Measurements from ENCODE around the gene SLC6A12.
"Not testable (repeated sequence)": the region's sequence is repeated elsewhere in the genome, so short reads cannot be mapped to it uniquely, and the experiment has no call there.

Gene SLC6A12

GRCh38 chr12:235967-236366 lies 22.0 kb upstream of the SLC6A12 start:
- H3K27ac ChIP-seq (ENCODE audit: low read length); H3K36me3 ChIP-seq (ENCODE audit: control insufficient read depth, insufficient read depth, low read length); H3K4me3 ChIP-seq (ENCODE audit: low read length); H3K9me3 ChIP-seq (ENCODE audit: control insufficient read depth, insufficient read depth, low read length); H3K4me1 ChIP-seq (ENCODE audit: control insufficient read depth, insufficient read depth, low read length); H3K27me3 ChIP-seq (ENCODE audit: control insufficient read depth, insufficient read depth, low read length); DNase-seq (ENCODE audit: low read depth, low spot score): not testable (repeated sequence)
- no CpG with 5 or more reads among the region's 4 CpGs for WGBS (ENCODE audit: insufficient coverage, insufficient read length)

- Histone ChIP-seq H3K4me3 (ENCODE audit: low read length) (no peak overlapping the region), H3K4me1 (ENCODE audit: control insufficient read depth, insufficient read depth, low read length) (0 out of 2 replicates have a peak, but pooled peaks cover 2% of the 10 kb centered on the region)
Measured at GRCh38 chr12:234891-235415, 21.0 kb upstream of the SLC6A12 start.

GRCh38 chr12:234019-234418 lies 20.1 kb upstream of the SLC6A12 start:
- Histone ChIP-seq H3K27ac (ENCODE audit: low read length) (no peak overlapping the region), H3K4me1 (ENCODE audit: control insufficient read depth, insufficient read depth, low read length) (0 out of 2 replicates have a peak, but pooled peaks cover 2% of the 10 kb centered on the region), H3K4me3 (ENCODE audit: low read length) (no peak overlapping the region), H3K27me3 (ENCODE audit: control insufficient read depth, insufficient read depth, low read length) (no peaks in the 10 kb centered on the region), H3K36me3 (ENCODE audit: control insufficient read depth, insufficient read depth, low read length) (no peaks in the 10 kb centered on the region), H3K9me3 (ENCODE audit: control insufficient read depth, insufficient read depth, low read length) (no peaks in the 10 kb centered on the region; the same call in 1 of the 2 replicates)
- no peak for DNase-seq (ENCODE audit: low read depth, low spot score)
- no CpG with 5 or more reads among the region's 7 CpGs for WGBS (ENCODE audit: insufficient coverage, insufficient read length)

More at GRCh38 chr12:234891-235415, 21.0 kb upstream of the SLC6A12 start:
- Histone ChIP-seq H3K27ac (ENCODE audit: low read length) (no peak overlapping the region), H3K9me3 (ENCODE audit: control insufficient read depth, insufficient read depth, low read length) (no peaks in the 10 kb centered on the region; the same call in 1 of the 2 replicates), H3K27me3 (ENCODE audit: control insufficient read depth, insufficient read depth, low read length) (no peaks in the 10 kb centered on the region), H3K36me3 (ENCODE audit: control insufficient read depth, insufficient read depth, low read length) (no peaks in the 10 kb centered on the region)
- WGBS (ENCODE audit: insufficient coverage, insufficient read length) = no CpG with 5 or more reads among the region's 10 CpGs
- DNase-seq (ENCODE audit: low read depth, low spot score) = no peak

- no peak for DNase-seq (ENCODE audit: low read depth, low spot score)
- no peaks in the 10 kb centered on the region for H3K27me3 ChIP-seq (ENCODE audit: control insufficient read depth, insufficient read depth, low read length)
- WGBS (ENCODE audit: insufficient coverage, insufficient read length) = no CpG with 5 or more reads among the region's 3 CpGs
- no peak overlapping the region for H3K4me3 ChIP-seq (ENCODE audit: low read length)
- no peak overlapping the region for H3K27ac ChIP-seq (ENCODE audit: low read length)
- H3K9me3 ChIP-seq (ENCODE audit: control insufficient read depth, insufficient read depth, low read length) = no peaks in the 10 kb centered on the region; the same call in 1 of the 2 replicates
- no peaks in the 10 kb centered on the region for H3K36me3 ChIP-seq (ENCODE audit: control insufficient read depth, insufficient read depth, low read length)
- 0 out of 2 replicates have a peak, but pooled peaks cover 2% of the 10 kb centered on the region for H3K4me1 ChIP-seq (ENCODE audit: control insufficient read depth, insufficient read depth, low read length)
Measured at GRCh38 chr12:233615-233968, 19.6 kb upstream of the SLC6A12 start.

GRCh38 chr12:232731-233614 lies 19.0 kb upstream of the SLC6A12 start:
- Histone ChIP-seq H3K27ac (ENCODE audit: low read length) (no peak overlapping the region), H3K4me1 (ENCODE audit: control insufficient read depth, insufficient read depth, low read length) (0 out of 2 replicates have a peak, but pooled peaks cover 2% of the 10 kb centered on the region), H3K36me3 (ENCODE audit: control insufficient read depth, insufficient read depth, low read length) (no peaks in the 10 kb centered on the region), H3K9me3 (ENCODE audit: control insufficient read depth, insufficient read depth, low read length) (no peaks in the 10 kb centered on the region; the same call in 1 of the 2 replicates), H3K27me3 (ENCODE audit: control insufficient read depth, insufficient read depth, low read length) (no peaks in the 10 kb centered on the region), H3K4me3 (ENCODE audit: low read length) (no peak overlapping the region)
- DNase-seq (ENCODE audit: low read depth, low spot score) = no peak
- WGBS (ENCODE audit: insufficient coverage, insufficient read length) = no CpG with 5 or more reads among the region's 19 CpGs

DNA sequence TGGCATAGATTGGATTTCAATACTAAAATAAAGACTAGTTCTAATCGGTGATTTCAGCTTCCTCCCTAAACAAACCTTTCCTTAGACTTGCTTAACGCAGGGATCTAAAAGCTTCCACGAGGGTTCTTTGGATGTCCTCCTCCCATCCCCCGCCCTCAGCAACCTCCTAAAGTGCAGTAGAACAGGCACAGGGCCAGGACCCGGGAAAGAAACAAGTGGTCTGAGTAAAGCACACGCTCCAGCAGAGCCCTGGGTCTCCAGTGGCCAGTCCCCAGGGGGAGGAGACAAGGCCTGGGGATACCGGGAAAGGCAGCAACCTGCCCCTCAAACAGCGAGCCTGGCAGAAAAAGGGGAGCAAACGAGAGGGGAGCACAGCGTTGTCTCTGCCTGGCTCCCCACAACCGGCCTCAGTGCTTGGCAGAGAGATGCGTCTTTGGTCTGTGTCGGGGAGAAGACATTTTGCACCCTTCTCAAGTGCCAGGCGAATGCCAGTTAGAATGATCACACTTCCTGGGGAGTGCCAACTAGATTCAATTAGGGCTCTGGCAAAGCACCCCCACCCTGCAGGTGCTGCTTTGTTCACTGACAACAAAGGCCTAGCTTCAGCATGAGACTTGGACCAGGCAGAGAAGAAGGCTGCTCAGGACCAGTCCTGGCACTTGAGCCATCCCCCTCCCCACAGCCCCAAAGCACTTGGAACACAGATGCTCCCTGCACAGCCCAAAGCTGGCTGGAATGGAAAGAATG lies 17.1 kb upstream of the SLC6A12 start:
- Histone ChIP-seq H3K4me1 (ENCODE audit: control insufficient read depth, insufficient read depth, low read length) (0 out of 2 replicates have a peak, but pooled peaks cover 2% of the 10 kb centered on the region), H3K27ac (ENCODE audit: low read length) (no peak overlapping the region), H3K9me3 (ENCODE audit: control insufficient read depth, insufficient read depth, low read length) (no peaks in the 10 kb centered on the region), H3K27me3 (ENCODE audit: control insufficient read depth, insufficient read depth, low read length) (no peaks in the 10 kb centered on the region), H3K36me3 (ENCODE audit: control insufficient read depth, insufficient read depth, low read length) (no peaks in the 10 kb centered on the region), H3K4me3 (ENCODE audit: low read length) (no peak overlapping the region)
- no peak for DNase-seq (ENCODE audit: low read depth, low spot score)
- WGBS (ENCODE audit: insufficient coverage, insufficient read length) = no CpG with 5 or more reads among the region's 14 CpGs

- Histone ChIP-seq H3K27me3 (ENCODE audit: control insufficient read depth, insufficient read depth, low read length) (no peaks in the 10 kb centered on the region), H3K4me3 (ENCODE audit: low read length) (no peak overlapping the region), H3K36me3 (ENCODE audit: control insufficient read depth, insufficient read depth, low read length) (no peaks in the 10 kb centered on the region), H3K9me3 (ENCODE audit: control insufficient read depth, insufficient read depth, low read length) (no peaks in the 10 kb centered on the region), H3K27ac (ENCODE audit: low read length) (no peak overlapping the region), H3K4me1 (ENCODE audit: control insufficient read depth, insufficient read depth, low read length) (0 out of 2 replicates have a peak, but pooled peaks cover 2% of the 10 kb centered on the region)
- DNase-seq (ENCODE audit: low read depth, low spot score) = no peak
- WGBS (ENCODE audit: insufficient coverage, insufficient read length) = no CpG with 5 or more reads among the region's 26 CpGs
Measured at GRCh38 chr12:229441-230191, 15.7 kb upstream of the SLC6A12 start.

GRCh38 chr12:228846-229200 lies 14.9 kb upstream of the SLC6A12 start:
- no CpG with 5 or more reads among the region's 3 CpGs for WGBS (ENCODE audit: insufficient coverage, insufficient read length)
- H3K4me3 ChIP-seq (ENCODE audit: low read length) = no peak overlapping the region
- no peaks in the 10 kb centered on the region for H3K36me3 ChIP-seq (ENCODE audit: control insufficient read depth, insufficient read depth, low read length)
- H3K4me1 ChIP-seq (ENCODE audit: control insufficient read depth, insufficient read depth, low read length) = 0 out of 2 replicates have a peak, but pooled peaks cover 2% of the 10 kb centered on the region
- DNase-seq (ENCODE audit: low read depth, low spot score) = no peak
- H3K27ac ChIP-seq (ENCODE audit: low read length) = no peak overlapping the region
- no peaks in the 10 kb centered on the region for H3K9me3 ChIP-seq (ENCODE audit: control insufficient read depth, insufficient read depth, low read length)
- H3K27me3 ChIP-seq (ENCODE audit: control insufficient read depth, insufficient read depth, low read length) = no peaks in the 10 kb centered on the region

GRCh38 chr12:227923-228845 lies 14.2 kb upstream of the SLC6A12 start:
- DNase-seq (ENCODE audit: low read depth, low spot score) = no peak
- Histone ChIP-seq H3K27ac (ENCODE audit: low read length) (no peak overlapping the region), H3K36me3 (ENCODE audit: control insufficient read depth, insufficient read depth, low read length) (no peaks in the 10 kb centered on the region), H3K9me3 (ENCODE audit: control insufficient read depth, insufficient read depth, low read length) (no peaks in the 10 kb centered on the region), H3K4me1 (ENCODE audit: control insufficient read depth, insufficient read depth, low read length) (0 out of 2 replicates have a peak, but pooled peaks cover 2% of the 10 kb centered on the region), H3K27me3 (ENCODE audit: control insufficient read depth, insufficient read depth, low read length) (no peaks in the 10 kb centered on the region), H3K4me3 (ENCODE audit: low read length) (no peak overlapping the region)
- WGBS (ENCODE audit: insufficient coverage, insufficient read length) = no CpG with 5 or more reads among the region's 18 CpGs

Data from iPS DF 6.9 (cell line).